HG03558 (cell line): Measurements from ENCODE around the gene TUBB2A.
"Not testable (repeated sequence)": the region's sequence is repeated elsewhere in the genome, so short reads cannot be mapped to it uniquely, and the experiment has no call there.

Experiments
- ATAC-seq: cut with Tn5 transposase; IDR thresholded peaks from one replicate; pipeline ENCODE4 v1.9.1; 2021; ENCODE audit warnings: moderate number of reproducible peaks; ENCODE audit not compliant: unreplicated experiment; ENCODE audit errors: extremely low read depth

The TUBB2A gene

DNA sequence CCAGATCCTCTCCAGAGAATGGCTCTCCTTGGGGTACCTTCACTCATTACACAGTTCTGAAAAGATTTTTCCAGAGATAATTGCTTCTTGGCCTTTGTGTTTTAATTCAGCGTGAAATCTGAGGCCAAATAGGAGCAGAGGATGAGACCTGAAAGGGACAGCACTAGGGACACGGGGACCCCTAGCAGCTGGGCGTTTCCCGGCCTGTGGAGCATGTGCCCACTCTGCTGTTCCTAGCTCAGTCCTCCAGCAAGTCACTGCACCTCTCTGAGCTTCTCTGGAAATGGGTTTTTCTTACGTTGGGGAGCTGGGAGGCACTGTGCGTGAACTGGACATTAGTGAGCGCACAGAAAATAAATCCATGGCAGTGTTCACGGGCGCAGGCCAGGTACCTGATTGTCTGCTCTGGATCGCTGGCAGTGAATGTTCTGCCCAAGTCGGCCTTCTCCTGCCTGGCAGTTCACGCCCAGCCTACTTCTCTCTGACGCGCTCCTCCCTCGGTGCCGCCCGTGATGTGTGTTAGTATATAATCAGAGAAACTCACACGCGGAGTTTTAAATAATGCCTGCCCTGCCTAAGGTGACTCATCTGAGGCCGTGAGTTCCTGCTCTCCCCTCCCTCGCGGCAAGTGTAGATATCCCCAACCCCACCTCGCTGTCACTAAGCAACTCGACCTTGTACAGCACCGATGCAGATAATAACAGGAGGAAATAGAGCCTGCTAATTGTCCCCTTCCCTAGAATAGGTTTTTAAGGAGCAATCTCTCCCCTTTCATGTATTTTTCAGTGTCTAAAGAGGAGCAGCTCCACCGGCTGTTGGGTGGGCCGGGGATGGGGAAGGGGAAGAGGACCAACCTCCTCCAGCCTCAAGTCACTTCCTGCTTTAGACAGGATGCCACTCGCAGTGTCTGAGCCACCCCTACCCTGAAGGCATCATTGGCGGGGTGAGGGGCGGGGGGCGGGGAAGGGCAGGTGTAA, 2.7 kb upstream of the TUBB2A start:
- no peak for ATAC-seq

DNA sequence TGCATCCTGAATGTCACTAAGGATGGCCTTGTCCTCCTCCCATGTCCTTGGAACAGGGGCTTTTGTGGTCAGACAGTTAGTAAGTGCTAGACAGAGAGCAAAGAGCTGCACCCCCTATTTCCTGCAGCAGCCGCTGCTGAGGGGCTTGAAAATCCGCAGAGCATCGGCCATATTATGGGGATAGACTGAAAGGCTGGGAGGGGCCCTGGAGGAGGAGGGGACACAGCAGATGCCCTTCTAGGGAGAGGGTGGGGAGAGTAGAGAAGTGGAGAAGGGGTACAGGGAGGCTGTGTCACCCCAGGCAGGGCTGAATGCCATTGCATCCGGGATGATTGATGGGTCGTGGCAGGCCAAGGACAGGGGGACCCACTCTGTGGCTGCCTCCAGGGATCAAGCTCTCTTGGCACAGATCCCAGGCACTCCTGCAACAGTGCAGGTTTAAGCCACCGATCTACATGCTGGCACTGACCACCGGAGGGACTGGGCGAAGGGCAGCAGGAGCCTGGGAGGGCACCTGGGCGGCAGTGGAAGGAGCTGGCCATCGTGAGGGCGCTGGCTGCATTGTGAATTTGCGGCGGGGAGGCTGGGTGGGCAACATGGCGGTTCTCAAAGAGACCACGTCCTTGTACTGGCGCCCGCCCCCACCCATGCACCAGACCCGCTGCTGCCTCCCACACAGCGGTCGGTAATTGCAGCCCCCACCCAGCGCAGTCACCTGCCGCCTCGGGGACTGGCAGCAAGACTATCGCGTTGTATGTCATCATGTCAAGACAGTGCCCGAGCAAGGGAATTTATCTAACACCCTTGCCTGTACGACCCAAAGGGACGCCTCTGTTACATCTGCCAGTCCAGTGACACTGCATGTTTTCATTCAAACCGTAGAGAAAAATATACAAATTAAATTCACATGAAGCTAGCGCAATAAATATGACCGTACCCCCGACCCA, 887 bp downstream of the TUBB2A start:
- ATAC-seq = not testable (repeated sequence)

DNA sequence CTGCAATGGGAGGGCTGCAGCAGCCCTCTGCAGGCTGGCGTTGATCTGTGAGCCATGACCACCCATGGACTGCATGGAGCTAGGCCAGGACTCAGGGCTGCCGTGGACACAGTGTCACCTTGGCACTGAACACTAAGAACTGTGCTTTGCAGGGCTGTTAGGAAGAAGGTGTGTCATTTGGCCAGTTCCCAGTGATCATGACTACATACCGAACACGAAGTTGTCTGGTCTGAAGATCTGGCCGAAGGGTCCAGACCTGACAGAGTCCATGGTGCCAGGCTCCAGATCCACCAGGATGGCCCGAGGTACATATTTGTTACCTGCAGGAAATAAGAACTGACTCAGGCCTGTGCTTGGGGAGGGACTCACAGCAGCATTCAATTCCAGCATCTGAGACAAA, 1.9 kb downstream of the TUBB2A start:
- ATAC-seq = not testable (repeated sequence)

DNA sequence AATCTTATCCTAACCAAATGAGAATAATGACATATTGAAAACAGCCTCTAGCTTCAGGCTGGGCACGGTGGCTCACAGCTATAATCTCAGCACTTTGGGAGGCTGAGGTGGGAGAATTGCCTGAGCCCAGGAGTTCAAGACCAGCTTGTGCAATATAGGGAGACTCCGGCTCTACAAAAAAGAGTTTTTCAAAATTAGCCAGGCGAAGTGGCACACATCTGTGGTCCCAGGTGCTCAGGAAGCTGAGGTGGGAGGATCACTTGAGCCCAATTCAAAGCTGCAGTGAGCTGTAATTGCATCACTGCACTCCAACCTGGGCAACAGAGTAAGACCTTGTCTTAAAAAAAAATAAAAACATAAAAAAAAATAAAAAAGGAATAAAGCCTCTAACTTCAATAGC, 4.7 kb downstream of the TUBB2A start:
- no peak for ATAC-seq

DNA sequence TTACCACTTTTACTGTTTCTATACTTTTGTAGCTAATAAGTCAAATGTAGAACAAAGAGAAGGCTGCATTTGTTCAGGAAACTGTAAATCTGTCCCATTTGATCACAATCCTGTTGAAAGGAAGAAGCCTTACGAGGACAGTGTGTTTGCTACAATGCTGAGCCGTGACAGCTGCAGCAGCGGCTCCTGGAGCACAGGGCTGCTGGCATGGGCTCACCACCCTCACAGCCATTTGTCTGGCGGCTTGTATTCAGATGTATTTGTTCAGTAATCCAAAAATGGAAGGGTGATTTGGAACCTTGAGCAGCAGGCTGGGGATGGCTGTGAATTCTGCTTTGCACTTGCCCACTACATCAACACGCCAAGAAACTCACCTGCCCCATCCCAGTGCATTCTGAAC, 5.7 kb downstream of the TUBB2A start:
- ATAC-seq = no peak

DNA sequence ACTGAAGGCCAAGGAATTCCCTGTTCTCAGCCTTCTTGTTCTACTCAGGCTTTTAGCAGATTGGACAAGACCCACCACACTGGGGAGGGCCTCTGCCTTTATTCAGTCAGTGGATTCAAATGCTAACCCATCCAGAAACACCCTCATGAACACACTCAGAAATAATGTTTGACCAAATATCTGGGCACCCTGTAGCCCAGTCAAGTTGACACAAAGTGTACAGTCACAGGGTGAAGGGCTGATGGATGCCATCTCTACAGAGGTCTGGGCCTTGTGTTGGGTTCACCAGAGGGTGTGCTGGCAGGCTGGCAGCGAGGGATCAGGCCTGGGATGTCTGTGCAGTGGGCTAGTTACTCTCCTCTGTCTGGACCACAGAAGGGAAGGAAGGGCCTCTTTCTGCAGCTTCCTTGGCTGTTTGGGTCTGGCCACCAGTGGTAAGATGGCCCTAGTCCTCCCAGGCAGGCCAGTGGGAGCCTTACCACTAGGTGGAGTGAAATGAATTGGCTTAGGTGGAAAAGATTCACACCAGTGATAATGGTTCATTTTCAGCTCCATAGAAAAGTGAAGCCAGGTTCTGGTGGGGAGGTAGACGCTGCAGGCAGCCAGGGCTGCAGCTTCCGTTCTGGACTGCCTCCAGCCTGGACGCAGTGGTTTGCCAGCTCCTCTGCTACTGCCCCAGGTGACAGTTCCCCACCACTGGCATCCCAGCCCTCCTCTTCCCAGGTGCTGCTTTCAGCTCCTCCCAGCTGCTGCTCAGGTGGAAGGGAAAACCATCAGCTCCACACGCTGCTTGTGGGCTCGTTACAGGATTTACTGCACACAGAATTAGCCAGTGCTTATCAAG, 9.2 kb downstream of the TUBB2A start:
- no peak for ATAC-seq

DNA sequence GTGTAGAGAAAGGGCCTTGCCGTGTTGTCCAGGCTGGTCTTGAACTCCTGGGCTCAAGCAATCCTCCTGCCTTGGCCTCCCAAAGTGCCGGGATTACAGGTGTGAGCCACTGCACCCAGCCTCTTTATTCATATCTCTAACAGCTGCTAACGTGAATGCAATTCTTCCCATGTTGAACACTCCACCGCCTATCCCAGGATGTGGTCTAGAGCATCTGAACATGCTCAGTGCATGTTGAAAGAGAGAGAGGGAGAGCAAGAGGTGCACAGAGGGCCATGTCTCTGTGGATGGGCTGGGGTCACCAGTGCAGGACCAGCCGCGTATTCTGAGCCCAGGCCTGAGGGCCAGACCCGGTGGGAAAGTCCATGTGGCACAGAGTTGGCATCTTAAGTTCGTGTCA, 12.8 kb downstream of the TUBB2A start:
- no peak for ATAC-seq

DNA sequence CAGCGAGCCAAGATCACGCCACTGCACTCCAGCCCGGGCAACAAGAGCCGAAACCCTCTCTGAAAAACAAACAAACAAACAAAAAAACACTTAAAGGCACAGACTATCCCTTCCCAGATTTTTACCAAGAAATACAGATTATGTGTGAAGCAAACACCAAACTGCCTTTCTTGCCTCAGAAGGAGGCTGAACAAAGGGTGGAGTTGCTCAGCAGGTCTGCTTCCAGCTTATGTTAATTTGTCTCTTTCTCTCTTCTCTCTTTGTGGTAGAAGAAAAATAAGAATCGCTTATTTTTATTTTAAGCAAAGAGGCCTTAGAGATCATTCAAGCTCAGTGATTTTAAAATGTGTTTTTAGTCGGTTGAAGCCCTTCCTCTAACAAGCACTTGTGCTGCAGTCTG, 14.2 kb downstream of the TUBB2A start:
- no peak for ATAC-seq

DNA sequence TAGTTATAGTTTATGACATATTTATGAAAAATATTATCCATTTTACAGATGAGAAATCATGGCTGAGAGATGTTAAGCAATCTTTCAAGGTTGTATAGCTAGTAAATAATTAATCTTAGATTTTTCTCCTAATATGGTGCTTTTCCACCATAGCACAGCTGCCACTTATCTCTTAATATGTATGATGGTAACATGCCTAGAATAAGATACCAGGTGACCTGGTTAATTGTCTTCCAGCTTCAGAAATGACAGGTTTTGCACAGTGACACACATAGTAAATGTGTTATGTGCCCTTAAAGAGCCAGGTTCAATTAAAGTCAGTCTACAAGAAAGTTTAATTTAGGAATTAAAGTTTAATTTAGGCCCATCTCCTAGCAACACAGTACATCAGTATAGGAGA, 14.8 kb downstream of the TUBB2A start:
- ATAC-seq = no peak

DNA sequence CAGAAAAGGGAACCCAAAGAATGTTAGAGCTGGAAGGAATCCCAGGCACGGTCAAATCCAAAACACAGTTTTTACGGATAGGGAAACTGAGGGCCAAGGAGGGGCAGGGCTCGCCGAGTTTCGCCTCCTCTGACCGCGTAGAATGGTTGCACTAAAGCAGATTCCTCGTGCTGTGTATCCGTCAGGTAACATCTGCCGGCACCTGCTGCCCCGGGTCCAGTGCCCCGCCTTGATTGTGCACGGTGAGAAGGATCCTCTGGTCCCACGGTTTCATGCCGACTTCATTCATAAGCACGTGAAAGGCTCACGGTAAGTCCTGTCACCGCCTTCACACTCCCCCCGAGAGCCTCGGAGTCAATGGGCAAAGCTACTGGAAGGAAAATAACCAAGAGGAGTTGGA, 17.1 kb downstream of the TUBB2A start:
- no peak for ATAC-seq

DNA sequence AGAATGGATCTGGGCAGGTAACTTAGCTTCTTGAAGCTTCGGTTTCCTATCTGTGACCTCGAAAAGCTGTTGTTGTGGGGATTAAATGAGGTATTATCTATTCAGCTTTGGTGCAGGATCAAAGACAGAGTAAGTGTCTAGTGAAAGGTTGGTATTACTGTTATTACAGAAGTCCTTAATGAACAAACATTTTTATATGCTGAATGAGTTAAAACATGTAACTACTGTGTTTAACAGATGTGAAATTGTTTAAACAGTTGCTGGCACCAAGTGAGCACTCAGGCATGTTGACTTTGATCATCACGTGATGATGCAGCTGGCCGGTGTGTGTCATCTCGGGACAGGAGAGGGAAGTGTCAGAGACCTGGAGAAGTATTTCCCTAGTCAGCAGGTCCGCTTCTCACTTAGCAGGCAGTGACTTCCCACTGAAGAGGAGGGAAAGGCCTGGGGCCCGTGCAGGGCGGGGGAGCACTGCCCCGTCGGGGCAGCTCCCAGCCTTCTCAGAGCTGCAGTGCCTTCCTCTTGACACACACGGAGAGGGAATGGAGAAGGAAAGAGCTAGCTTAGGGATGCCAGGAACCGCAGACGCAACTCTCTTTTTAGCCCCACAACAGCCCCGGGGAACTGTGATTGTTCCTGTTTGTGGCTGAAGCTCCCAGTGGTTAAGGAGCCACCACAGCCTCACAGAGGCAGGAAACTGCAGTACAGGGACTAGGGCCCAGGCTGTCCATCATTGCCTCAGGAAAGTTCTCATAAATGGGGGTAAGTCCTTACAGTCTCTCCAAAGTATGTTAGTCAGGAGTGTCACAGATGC, 18.0 kb downstream of the TUBB2A start:
- no peak for ATAC-seq

DNA sequence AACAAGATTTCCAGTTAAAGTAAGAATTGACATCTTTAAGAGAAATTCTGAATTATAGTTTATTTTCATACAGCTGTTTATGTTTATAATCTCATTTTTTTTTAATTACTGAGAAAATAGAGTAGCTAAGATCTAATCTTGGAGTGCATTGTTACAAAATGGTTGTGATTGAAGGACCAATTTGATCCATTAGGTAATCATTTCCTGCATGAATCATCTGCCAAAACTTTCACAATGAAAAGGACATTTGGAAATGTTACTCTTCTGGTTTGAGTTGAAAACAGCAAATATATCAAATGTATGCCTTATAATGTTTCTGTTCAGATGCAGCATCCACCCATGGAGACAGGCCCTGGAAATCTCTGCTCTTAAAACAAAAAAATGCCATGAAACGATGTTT, 19.0 kb downstream of the TUBB2A start:
- no peak for ATAC-seq

DNA sequence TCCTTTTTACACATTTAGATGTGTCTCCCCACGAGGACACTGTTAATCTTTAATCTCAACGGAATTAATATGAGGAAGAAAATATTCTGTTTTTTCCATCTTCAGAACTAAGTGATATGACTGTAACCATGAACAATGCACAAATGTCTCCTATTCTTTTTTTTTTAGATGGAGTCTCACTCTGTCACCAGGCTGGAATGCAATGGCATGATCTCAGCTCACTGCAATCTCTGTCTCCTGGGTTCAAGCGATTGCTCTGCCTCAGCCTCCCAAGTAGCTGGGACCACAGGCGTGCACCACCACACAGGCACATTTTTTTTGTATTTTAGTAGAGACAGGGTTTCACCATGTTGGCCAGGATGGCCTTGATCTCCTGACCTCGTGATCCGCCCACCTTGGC, 19.5 kb downstream of the TUBB2A start:
- not testable (repeated sequence) for ATAC-seq

DNA sequence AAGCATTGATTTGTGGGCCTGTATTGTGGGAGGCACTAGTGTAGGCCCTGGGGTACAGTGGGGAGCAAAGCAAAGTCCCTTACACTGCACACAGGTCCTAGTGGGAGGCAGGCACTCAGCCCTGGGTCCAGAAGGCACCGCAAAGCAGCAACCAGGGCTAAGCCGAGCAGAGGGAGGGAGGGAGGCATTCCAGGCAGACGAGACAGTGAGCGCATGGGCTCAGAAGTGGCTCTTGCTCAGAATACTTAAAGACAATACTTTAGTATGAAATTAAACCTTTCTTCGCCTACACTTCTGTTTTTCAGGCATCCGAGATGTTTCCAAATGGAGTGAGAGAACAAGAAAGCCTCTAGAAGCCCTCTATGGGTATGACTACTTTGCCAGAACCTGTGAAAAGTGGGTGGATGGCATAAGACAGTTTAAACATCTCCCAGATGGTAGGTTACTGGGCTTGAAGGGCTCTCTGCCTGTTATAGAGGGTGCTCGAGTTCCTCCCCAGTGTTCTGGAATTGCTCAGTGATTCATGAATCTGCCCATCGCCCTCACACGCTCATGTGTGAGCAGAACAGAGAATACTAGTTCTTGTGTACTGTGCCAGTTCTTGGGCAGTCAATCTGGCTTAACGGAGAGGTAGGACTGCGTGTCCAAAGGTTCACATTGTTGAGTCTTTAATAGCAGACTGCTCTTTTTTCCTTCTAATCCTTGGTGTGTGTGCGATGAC, 20.1 kb downstream of the TUBB2A start:
- no peak for ATAC-seq

DNA sequence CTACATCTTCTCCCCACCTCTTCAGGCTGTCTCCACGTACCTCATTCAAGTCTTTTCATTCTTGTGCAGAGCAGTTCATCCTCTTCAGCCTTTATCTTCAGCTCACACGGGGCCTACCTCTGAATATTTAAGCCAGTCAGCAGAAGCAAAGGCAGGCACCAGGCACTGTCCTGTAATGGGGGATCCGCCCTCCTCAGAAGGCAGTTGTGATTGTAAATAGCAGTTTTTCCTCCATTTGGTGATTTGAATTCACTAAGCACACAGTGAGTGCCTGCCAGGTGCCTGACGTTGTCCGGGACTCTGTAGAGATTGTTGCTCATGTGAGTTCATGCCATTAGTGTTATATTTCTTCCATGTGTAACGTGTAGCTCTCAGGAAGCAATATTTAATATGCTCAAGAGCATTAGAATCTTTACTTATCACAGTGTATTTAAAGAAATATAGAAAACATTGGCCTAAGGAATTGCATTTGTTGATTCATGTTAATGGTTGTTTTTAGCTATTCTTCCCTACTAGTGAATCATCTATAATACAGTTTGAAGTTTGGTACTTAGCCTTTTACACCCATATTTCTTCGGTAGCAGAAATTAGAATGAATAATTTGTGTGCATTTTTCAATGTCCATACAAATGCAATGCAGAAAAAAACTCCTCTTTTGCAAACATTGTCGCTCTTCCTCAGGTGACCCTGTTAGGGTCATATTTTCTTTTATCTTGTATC, 20.9 kb downstream of the TUBB2A start:
- no peak for ATAC-seq

DNA sequence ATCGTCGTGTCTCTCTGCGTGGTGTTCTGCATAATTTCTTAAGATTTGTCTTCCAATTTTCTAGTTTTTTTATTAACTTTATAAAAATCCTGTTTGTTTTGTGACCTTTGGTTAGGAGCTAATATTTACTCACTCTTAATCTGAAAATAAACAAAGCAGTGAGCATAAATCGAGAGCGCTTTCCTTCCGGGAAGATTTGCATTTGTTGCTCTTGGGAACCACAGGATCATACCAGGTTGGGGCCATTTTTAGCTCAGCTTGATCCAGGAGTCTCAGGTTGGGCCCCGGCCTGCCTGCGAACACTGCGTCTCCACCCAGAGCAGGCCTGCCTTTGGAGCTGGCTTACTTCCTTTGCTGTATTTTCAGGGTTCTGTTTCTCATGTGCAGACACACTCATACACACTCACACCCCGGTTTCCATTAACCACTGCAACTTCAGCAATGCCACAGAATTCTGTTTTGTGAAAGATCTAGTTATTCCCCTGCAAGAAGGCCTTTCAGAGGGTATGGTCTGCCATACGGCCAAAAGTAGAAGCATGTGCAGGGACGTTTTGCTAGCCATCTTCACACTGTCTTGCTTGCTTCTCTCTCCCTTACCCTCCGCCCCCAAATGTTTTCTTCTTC, 21.6 kb downstream of the TUBB2A start:
- ATAC-seq = no peak

DNA sequence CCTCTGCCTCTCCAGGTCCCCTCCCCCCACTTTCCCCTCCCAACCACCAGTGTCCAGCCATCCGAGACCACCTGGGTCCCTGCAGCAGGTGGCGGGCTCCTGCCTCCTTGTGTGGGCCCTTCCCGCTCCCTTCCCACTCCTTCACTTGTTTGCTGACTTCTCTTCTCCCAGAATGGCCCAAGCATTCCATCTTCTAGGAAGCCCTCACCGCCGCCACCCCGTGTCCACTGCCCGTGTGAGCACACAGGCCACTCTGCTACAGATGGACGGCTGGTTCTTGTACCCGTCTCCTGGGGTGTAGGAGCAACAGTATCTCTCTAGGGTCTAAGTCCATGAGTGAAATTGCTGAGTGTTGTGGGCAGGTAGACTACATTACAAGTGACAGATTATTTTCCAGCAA, 23.8 kb downstream of the TUBB2A start:
- ATAC-seq = no peak

DNA sequence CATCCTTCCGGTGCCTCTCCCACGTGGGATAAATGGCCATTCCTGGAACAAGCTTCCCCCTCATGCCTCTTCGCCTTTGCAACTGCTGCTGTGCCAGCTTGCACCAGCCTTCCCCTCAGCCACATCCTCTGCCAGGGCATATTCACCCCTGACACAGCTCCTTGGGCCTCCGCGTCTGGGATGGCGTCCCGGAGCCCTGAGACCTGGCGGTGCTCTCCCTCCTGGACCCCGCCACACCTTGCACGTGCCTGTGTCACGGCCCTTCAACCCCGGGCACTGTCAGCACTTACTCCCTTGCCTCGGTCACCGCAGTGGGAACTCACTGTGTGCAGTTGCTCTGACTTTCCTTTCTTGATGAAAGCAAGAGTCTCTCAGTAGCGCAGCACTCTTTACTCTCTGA, 25.6 kb downstream of the TUBB2A start:
- ATAC-seq = no peak
